Stromal cell of bone marrow (primary cell): ENCODE measurements around the gene ROR1.
A peak's percentile ranks its signal among the peaks of the same experiment; 100 is the strongest.

Experiments
- DNase-seq: peaks from one replicate; pipeline ENCODE4 v3.0.0-alpha.2; 2012; ENCODE audit warnings: low read depth

Gene ROR1

DNA sequence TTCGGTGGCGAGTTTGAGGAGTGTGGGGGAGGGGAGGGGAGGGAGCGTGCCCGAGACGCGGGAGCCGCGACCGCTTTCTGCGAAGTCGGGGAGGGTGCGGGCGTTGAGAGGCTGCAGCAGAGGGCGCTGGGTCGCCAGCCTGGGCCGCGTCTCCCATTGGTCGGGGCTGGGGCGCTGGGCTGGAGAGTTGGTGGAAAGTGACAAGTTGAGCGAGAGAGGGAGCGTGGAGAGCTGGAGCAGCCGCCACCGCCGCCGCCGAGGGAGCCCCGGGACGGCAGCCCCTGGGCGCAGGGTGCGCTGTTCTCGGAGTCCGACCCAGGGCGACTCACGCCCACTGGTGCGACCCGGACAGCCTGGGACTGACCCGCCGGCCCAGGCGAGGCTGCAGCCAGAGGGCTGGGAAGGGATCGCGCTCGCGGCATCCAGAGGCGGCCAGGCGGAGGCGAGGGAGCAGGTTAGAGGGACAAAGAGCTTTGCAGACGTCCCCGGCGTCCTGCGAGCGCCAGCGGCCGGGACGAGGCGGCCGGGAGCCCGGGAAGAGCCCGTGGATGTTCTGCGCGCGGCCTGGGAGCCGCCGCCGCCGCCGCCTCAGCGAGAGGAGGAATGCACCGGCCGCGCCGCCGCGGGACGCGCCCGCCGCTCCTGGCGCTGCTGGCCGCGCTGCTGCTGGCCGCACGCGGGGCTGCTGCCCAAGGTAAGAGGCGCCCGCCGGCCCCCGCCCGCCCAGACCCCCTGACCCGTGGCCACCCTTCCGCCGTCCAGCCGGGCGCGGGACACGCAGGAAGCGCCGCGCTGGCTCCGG is at the start of gene ROR1:
ROR1 (plus strand) TSS at position 203 of the 802 bp plus-strand sequence.
- DNase-seq = peak; percentile 76

DNA sequence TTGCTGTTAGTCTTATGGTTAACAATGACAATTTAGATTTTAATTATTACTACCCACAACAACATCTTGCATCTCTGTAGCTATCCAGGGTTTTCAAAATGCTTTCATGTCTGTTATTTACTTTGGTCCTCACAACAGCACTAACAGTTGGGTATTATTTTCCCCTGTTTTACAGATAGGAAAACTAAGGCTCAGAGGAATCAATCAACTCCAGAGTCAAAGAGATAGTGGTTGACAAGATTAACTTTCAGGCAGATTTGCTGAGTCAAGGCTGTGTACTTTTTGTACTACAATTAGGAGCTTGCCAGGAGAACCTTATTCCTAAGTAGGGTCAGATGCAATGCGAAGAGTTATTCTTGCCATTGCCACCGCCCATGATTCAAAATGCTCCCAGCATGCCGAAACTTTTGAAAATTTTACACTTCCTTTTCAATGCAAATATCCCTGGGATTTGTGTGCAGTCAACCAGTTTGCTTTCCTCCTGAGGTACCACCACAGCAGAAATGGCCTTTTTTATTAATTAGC is 49.4 kb upstream of the ROR1 start:
- DNase-seq = no peak

DNA sequence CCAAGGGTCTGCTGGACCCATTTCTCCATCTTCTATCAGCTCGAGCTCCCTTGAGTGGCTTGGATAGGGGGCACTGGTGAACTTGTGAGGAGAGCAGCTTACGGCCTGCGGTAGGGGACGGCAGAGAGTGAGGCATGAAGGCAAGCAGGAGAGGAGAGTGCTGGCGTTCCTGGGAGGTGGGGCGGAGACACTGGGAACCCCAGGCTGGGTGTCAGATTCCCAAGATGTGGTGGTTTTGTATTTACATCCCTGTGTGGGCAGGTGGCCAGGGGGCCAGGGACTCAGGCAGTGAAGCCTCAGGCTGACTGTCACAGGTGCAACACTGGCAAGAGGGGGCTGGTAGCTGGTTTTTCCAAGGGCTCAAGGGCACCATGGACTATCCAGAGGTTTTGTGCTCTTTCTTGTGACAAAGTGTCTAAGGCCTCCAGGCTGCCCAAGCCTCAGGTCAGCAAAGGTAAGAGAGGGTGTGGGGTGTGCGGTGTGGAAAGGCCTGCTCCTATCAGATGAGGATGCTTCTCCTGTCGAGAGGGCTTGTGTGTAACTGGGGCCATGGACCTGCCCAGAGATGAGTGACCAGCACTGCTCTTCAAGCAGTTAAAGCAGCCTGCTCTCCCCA is 45.1 kb upstream of the ROR1 start:
- DNase-seq = no peak

DNA sequence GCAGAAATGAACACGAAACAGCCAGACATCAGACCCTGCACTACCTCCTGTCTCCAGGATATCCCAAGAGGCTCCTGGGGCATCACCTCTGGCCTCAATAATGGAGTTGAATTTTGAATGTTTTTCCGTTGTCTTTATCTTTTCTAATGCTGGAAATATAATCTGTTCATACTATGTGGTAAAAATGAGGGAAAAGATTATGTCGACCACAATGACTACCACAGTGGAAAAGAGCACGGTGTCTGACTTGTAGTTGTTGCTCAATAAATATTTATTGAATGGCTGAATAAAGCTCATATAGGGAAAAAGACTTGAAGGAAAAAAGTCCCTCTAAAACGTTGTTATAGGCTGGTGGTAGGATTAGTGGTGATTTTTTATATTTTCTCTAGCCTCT is 44.6 kb upstream of the ROR1 start:
- DNase-seq = no peak

DNA sequence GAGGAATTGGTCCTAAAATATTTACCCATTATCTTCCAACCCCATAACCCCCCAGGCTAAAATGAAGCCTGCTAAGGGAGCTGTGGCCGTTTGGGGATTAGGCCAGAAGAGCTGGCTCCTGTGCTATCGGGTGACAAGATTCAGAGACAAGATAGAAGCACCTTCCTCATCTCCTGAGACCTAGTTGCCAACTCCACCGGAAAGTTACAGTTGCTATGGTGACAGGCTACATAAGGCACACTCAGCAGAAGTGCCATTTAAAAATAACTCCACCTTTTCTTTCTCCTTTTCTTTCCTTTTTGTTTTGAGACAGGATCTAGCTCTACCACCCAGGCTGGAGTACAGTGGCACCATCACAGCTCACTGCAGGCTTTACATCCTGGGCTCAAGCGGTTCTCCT is 43.6 kb upstream of the ROR1 start:
- DNase-seq = no peak

DNA sequence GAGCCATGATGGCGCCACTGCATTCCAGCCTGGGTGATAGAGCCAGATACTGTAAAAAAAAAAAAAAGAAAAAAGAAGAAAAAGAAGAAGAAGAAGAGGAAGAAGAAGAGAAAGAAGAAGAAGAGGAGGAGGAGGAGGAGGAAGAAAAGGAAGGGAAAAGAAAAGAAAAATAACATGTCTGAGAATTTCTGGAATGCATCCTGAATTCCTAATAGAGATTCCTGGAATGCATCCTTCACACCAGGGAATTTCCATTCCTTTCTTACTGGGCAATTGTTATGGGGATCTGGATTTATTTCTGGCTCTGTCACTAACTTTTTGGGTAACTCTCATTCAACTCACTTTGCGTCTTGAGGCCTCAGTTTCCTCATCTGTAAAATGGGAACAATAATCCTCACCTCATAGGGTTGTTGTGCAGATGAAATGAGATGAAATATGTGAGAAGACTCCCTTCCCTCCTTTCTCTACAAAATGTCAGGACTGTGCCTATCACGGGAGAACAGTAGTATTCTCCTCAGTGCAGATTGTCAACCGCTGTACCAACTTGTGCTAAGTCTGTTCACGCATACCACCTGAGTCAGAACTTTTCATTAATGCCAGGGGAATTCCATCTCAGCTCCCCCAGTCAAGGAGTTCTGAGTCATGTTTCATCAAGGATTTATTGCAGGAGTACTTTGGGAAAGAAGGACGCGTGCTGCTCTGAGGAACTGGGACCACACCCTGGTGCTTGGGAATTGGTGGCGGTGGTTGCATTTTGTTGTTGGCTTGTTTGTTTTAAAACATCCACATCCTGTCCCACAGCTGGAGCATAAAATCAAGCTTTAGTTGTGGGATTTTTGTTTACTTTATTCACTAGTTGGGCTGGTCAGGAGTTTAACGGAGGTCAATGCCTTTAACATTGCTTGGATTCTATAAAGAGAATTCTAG is 42.4 kb upstream of the ROR1 start:
- DNase-seq = peak; percentile 94

DNA sequence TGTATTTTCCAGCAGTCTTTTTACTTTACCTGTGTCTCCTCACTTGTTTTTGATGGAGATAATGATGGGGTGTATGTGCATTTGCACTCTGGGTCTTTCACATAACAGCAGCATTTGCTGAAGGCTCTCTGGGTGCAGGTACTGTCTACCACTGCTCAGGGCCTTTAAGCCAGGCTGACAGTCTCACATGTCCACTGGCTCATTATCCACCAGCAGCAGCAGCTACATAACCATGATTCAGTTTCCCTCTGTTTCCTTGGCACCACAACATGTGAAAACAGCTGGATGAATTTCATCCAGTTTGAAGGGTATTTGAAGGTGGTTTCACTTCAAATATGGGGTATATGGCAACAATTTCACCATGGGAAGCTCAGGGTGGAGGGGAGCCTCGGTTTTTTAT is 41.2 kb upstream of the ROR1 start:
- DNase-seq = peak; percentile 62

DNA sequence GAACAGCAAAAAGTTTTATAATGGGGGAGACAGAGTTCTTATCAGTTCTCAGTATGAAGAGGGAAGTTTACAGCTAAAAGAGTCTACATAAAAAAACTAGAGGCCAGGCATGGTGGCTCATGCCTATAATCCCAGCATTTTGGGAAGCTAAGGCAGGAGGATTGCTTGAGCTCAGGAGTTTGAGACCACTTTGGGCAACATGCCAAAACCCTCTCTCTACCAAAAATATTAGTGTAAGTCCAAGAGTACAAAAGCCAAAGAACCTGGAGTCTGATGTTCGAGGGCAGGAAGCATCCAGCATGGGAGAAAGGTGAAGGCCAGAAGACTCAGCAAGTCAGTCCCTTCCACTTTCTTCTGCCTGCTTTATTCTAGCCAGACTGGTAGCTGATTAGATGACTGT is 35.0 kb upstream of the ROR1 start:
- DNase-seq = no peak

DNA sequence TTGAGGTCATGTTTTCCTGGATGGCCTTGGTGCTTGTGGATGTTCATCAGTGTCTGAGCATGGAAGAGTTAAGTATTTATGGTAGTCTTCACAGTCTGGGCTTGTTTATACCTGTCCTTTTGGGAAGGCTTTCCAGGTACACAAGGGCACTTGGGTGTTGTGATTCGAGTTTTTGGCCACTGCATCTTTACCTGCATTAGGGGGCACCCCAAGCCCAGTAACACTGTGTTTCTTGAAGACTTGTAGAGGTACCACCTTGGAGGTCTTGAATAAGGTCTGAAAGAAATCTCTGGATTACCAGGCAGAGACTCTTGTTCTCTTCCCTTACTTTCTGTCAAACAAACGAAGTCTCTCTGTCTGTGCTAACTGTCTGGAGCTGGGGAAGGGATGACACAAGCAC is 34.4 kb upstream of the ROR1 start:
- DNase-seq = no peak

DNA sequence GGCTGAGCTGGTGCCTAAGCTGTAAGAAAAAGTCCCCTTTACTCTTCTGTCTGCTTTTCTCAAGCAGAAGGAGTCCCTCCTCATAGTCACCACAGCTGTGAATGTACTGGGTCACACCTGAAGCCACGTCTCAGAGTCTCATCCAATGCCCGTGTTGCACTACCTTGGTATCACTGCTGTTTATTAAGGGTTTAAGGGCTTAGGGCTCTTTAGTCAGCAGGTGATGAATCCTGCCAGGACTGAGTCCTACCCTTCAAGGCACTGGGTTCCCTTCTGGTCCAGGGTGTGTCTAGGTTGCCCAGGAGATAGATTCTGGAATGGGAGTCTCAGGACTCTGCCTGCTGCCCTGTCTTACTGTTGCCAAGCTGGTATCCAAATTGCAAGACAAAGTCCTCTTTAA is 33.4 kb upstream of the ROR1 start:
- no peak for DNase-seq

DNA sequence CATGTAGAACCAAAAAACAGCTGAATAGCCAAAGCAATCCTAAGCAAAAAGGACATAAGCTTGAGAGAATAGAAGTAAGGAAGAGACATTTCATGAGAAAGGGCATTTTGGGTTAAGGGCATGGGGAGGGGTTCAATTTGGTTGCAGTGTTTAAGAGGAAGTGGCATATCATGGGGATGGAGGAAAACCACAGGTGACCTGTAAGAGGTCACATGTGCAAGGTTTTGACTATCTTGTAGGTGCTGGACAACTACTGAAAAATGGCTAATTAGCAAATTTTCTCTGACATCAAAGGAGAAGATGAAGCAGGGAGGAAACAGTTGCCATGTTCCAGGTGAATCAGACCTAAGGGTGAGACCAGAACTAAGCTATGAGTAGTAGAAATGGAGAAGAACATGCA is 31.3 kb upstream of the ROR1 start:
- no peak for DNase-seq

DNA sequence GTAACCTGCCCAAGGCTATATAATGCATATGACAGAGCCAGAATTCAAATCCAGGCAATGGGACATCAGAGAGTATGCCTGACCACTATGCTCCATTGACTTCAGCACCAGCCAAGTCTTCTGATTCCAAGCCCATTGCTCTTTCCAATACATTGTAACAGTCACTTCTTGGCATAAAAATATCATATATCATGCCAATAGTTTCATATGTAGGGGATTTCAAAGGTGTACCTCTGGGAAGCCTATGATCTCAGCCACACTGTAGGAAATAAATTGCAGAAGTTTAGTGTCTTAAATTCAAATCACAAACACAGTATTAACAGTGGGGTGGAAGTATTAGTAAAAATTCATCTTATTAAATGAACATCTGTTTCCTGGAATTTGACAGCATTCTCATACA is 30.0 kb upstream of the ROR1 start:
- no peak for DNase-seq

DNA sequence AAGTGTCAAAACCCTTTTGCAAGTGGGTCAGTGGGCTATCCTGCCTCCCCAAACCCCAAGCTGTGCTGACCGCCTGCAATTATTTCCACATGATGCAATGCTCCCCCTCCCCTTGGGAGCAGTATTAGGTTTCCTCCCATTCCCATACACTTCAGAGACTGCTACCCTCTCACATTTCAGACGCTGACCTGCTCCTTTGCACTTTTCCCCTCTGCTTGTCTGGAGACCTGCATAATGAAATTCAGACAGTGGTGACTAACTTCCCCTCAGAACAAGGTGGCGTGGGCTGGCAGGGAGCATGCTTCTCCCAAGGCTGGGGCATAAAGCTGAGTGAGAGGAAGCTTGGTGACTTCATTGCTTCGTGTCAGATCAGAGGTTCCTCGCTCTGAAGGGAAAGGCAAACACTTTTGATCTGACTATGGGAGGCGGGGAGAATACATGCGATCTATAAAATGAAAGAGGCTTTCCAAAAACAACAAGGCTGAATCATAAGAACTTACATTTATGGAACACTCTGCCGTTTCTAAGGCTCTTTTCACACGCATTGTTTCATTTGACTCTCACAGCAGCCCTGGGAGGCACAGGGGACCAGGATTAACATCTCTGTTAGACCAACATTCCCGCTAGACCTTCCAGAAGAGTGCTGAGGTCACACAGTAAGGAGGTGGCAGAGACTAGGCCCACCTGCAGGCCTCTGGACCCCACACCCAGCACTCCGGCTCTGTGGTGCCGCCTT is 27.5 kb upstream of the ROR1 start:
- peak; percentile 84 for DNase-seq

DNA sequence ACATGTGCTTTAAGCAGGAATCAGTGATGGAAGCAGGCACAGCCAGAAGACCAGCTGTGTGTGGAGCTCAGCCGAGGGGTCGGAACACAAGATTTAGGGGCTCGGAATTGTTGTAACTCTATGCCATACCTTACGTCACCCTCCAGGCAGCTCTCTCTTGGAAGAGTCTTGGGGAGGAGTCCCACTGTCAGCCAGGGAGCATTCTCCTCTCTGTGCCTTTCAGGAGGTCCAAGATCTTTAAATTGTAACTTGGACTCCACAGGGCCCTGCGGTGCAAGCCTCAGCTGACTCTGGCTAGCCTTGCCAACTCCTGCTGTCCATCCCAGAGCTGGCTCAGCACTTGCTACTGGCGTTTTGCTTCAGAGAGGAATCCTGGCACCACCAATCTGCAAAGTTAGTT is 26.4 kb upstream of the ROR1 start:
- no peak for DNase-seq

DNA sequence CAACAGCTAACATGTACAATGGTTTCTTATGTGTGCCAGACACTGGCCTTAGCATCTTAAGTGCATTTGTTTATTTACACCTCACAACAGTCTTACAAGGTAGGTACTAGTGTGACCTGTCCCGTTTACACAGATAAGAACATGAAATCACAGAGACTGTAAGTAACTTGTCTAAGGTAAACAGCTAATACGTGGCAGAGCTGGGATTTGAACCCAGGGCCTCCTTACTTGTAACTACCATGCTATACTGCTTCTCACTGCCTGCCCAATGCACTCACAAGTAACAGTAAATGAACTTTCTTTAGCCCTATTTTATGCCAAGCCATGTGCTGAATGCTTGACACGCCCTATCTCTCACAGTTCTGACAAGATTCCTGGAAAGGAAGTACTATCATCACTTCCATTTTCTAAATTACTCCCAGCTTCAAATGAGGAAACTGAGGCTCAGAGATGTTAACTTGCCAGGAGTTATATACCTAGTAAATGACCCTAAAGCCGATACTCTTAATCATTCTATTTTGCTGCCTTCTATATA is 25.7 kb upstream of the ROR1 start:
- DNase-seq = no peak

DNA sequence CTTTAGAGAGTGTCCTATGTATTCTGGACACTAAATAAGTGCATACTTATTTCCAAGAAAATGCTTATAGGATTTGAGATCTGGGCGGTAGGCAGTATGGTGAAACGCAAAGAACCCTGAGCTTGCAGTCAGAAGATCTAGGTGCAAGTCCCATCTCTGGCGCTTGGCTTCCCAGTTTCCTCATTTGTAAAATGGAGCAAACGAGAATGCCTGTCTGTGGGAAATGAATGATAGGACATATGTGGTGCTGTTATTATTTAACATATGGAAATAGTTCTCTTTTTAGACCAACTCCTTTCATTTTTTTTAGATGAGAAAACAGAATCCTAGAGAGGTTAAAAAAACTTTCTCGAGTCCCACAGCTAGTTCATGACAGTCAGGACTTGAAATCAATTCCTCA is 25.2 kb upstream of the ROR1 start:
- no peak for DNase-seq

DNA sequence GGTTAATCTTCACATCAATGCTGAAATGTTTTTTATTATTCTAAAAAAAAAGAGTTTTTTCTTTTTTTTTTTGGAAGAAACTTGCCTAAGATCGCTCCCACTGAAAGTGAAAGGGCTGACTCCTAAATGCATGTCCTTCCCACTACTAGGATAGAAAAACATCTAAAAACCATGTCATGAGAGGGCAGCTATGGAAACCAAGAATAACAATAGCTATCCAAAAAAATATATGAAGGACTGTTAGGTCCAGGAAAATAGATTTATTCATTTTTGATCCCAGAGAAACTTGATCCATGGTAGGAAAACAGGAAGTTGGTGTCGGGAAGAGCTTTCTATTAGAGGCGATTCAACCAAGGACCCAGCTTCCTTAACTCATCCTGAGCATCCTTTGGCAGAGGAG is 23.1 kb upstream of the ROR1 start:
- no peak for DNase-seq

DNA sequence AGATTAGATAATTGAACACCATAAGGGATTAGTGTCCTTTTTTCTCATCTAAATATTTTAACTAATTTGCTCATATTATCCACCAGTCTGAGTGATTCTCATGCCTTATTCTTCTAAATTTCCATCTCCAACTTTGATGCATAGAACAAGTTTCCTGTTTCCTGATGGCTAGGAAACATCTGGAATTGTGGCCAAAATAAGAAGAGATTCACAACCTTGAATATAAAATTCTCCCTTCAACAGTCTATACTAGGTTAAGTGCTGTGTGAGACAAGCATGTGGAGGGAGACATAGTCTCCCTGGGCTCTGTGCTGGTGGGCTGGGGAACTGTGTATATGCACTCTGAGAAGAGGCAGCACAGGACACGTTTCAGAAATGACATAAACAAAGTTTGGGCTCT is 21.6 kb upstream of the ROR1 start:
- DNase-seq = no peak

DNA sequence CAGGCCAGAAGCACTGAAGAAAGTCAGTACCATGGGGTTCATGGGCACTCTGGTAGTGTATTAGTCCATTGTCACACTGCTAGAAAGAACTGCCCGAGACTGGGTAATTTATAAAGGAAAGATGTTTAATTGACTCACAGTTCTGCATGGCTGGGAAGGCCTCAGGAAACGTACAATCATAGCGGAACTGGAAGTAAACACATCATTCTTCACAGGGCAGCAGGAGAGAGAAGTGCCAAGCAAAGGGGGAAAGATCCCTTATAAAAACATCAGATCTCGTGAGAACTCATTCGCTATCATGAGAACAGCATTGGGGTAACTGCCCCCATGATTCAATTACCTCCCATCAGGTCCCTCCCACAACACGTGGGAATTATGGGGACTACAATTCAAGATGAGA is 20.2 kb upstream of the ROR1 start:
- DNase-seq = no peak

DNA sequence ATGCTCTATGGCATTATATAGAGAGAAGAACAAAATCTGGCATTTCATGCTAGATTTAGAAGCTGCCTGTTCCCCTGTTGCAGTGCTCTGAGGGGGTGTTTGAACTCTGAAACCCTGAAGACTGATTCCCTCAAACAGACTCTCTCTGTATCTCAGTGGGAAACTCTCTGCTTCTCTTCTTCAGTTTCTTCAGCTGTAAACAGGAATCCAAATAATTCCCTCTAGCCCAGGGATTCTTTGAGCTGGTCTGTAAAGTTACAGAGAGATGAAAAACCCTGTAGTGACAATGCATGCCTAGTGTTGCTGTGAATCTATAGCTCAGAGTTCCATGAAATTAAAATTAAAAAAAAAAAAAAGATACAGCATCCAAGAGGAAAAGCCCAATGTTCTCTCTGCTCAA is 17.0 kb upstream of the ROR1 start:
- DNase-seq = no peak

DNA sequence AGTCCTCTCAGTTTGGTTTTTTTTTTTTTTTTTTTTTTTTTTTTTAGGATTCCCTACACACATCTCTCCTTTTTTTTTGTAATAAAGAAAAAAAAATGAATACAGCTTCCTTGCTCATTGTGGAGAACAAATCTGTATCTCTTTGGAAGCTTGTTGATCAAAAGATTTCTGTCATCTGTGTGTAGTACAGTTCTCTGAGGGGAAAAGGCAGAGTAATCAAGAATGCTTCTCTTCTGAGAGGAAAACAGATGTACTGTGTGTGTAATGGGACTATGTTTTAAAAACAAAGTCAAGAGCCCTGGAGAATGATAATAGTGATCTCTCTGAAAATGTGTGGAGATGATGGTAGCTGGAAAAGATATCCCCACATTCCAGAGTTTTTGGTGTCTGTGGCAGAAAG is 16.5 kb upstream of the ROR1 start:
- DNase-seq = no peak

DNA sequence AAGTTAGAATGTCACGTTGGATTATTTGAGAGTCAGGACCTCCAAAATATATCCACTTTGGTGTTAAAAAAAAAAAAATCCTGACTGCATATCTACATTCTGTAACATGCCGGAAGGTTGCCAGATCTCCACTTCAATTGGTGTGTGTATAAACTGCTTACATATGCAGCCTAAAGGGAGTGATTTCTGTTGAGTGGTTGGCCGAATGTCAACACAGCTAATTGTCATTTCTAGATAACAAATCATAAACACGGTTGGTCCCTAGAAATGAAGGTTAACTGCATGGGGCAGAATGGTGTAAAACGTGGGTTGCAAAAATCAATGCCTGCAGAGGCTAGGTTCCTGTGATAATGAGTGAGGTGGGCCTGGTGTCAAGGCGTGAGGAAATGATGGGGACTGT is 15.0 kb upstream of the ROR1 start:
- DNase-seq = no peak
